ENCODE measurements around the gene BNC2. TPM values are rescaled to one million over a fixed set of nuclear protein-coding genes. Genes with fewer than 3 reads are reported as not detected.

Gene BNC2
- total RNA-seq, 1 experiment from 2014 or later = not detected

- CTCF ChIA-PET = no interaction called here
- no TSS peak for BruUV-seq (replicated peaks)
- no peak for TF ChIP-seq CTCF (IDR thresholded peaks at IDR 0.05; ENCODE audit: unreplicated experiment)
- Mint-ChIP-seq H3K27ac (ENCODE audit: unreplicated experiment) (no peak overlapping the region), H3K27me3 (ENCODE audit: unreplicated experiment) (peaks cover 16% of the 10 kb centered on the region), H3K4me1 (ENCODE audit: low read depth, unreplicated experiment) (no peaks in the 10 kb centered on the region), H3K4me3 (ENCODE audit: low read depth, unreplicated experiment) (no peak overlapping the region), H3K9me3 (ENCODE audit: low read depth, unreplicated experiment) (no peaks in the 10 kb centered on the region), H3K36me3 (ENCODE audit: insufficient read depth, unreplicated experiment) (no peaks in the 10 kb centered on the region)
- DNase-seq = no peak
- intact Hi-C loops (cut with micrococcal nuclease; ENCODE audit: unreplicated experiment) = no loop called here
Measured at GRCh38 chr9:16680975-16681651, 189.4 kb downstream of the BNC2 start.

GRCh38 chr9:16680541-16680940 lies 189.9 kb downstream of the BNC2 start:
- H3K4me1 Mint-ChIP-seq (ENCODE audit: low read depth, unreplicated experiment) = no peaks in the 10 kb centered on the region
- CTCF ChIA-PET = no interaction called here

GRCh38 chr9:16679327-16679821 lies 191.1 kb downstream of the BNC2 start:
- CTCF ChIA-PET = interaction anchor here (0.7 kb wide), 1 partner anchor 371 kb away, joined by 3 read pairs; no protein-coding TSS in a partner anchor
- DNase-seq = no peak
- Mint-ChIP-seq H3K4me3 (ENCODE audit: low read depth, unreplicated experiment) (no peak overlapping the region), H3K4me1 (ENCODE audit: low read depth, unreplicated experiment) (no peaks in the 10 kb centered on the region), H3K27ac (ENCODE audit: unreplicated experiment) (no peak overlapping the region), H3K36me3 (ENCODE audit: insufficient read depth, unreplicated experiment) (no peaks in the 10 kb centered on the region), H3K27me3 (ENCODE audit: unreplicated experiment) (peaks cover 16% of the 10 kb centered on the region), H3K9me3 (ENCODE audit: low read depth, unreplicated experiment) (no peaks in the 10 kb centered on the region)
- intact Hi-C loops (cut with micrococcal nuclease; ENCODE audit: unreplicated experiment) = no loop called here
- TF ChIP-seq CTCF (IDR thresholded peaks at IDR 0.05; ENCODE audit: unreplicated experiment) = no peak
- BruUV-seq (replicated peaks) = no TSS peak

More at GRCh38 chr9:16680541-16680940, 189.9 kb downstream of the BNC2 start:
- no TSS peak for BruUV-seq (replicated peaks)
- no peak overlapping the region for H3K27ac Mint-ChIP-seq (ENCODE audit: unreplicated experiment)
- no peaks in the 10 kb centered on the region for H3K36me3 Mint-ChIP-seq (ENCODE audit: insufficient read depth, unreplicated experiment)
- no peaks in the 10 kb centered on the region for H3K9me3 Mint-ChIP-seq (ENCODE audit: low read depth, unreplicated experiment)
- no peak for TF ChIP-seq CTCF (IDR thresholded peaks at IDR 0.05; ENCODE audit: unreplicated experiment)
- no peak overlapping the region for H3K4me3 Mint-ChIP-seq (ENCODE audit: low read depth, unreplicated experiment)
- intact Hi-C loops (cut with micrococcal nuclease; ENCODE audit: unreplicated experiment) = no loop called here
- peaks cover 16% of the 10 kb centered on the region for H3K27me3 Mint-ChIP-seq (ENCODE audit: unreplicated experiment)
- DNase-seq = no peak

GRCh38 chr9:16676519-16676918 lies 194.0 kb downstream of the BNC2 start:
- peaks cover 5% of the 10 kb centered on the region for H3K27me3 Mint-ChIP-seq (ENCODE audit: unreplicated experiment)
- H3K9me3 Mint-ChIP-seq (ENCODE audit: low read depth, unreplicated experiment) = no peaks in the 10 kb centered on the region
- no peak for DNase-seq
- CTCF ChIA-PET = no interaction called here
- no TSS peak for BruUV-seq (replicated peaks)
- H3K4me3 Mint-ChIP-seq (ENCODE audit: low read depth, unreplicated experiment) = no peak overlapping the region
- intact Hi-C loops (cut with micrococcal nuclease; ENCODE audit: unreplicated experiment) = no loop called here
- no peak overlapping the region for H3K27ac Mint-ChIP-seq (ENCODE audit: unreplicated experiment)
- TF ChIP-seq CTCF (IDR thresholded peaks at IDR 0.05; ENCODE audit: unreplicated experiment) = no peak
- H3K36me3 Mint-ChIP-seq (ENCODE audit: insufficient read depth, unreplicated experiment) = no peaks in the 10 kb centered on the region
- no peaks in the 10 kb centered on the region for H3K4me1 Mint-ChIP-seq (ENCODE audit: low read depth, unreplicated experiment)

Measured in Calu3 (cell line).